Esophagus muscularis mucosa (tissue), 4 donors: ENCODE data around the gene RBM44.

ENCODE experiments used
- CTCF ChIP-seq, 3 experiments: fragments of 200-600 bp in 2 of 3; fragments of 450-650 bp in 1 of 3; sonication (generic) in 2 of 3; IDR thresholded peaks; one replicate each; pipeline ENCODE4 v1.5.1; 2017 to 2019; ENCODE audit warnings: antibody characterized with exemption in 3 of 3, mild to moderate bottlenecking in 2 of 3, moderate library complexity in 1 of 3
- EP300 ChIP-seq: sonication (generic); formaldehyde crosslinking; IDR thresholded peaks from one replicate; pipeline ENCODE4 v1.6.1; 2017; ENCODE audit warnings: antibody characterized with exemption
- POLR2A ChIP-seq: fragments of 450-650 bp; IDR thresholded peaks from one replicate; pipeline ENCODE4 v1.6.1; 2017; ENCODE audit warnings: antibody characterized with exemption, moderate library complexity, mild to moderate bottlenecking, low read depth
- POLR2AphosphoS5 ChIP-seq, 2 donors: sonication (generic); formaldehyde crosslinking; IDR thresholded peaks; one replicate each; pipeline ENCODE4 v1.6.1; 2017; ENCODE audit warnings: antibody characterized with exemption in 2 of 2

GRCh38 chr2:237757616-237758015 lies 41.0 kb upstream of the RBM44 start:
- TF ChIP-seq POLR2A = no peak
- no peak for TF ChIP-seq CTCF (IDR thresholded peaks at IDR 0.05)
- TF ChIP-seq POLR2AphosphoS5 (IDR thresholded peaks at IDR 0.05) = no peak
- no peak for TF ChIP-seq EP300
